Osteoblast (primary cell): ENCODE measurements around the gene SH3RF2. TPM values are rescaled to one million over a fixed set of nuclear protein-coding genes. Genes with fewer than 3 reads are reported as not detected.
A peak's percentile ranks its signal among the peaks of the same experiment; 100 is the strongest.

Experiments
- DNase-seq: peaks from one replicate; pipeline ENCODE4 v3.0.0; 2011; ENCODE audit warnings: low spot score, mixed read lengths; ENCODE audit not compliant: insufficient read length; ENCODE audit errors: missing footprints
- H2AFZ ChIP-seq: 2 replicates; pipeline ENCODE4 v1.6.0; 2011; ENCODE audit warnings: mild to moderate bottlenecking, low read length
- H3K27ac ChIP-seq: 2 replicates; pipeline ENCODE4 v1.5.1; 2011; ENCODE audit warnings: mild to moderate bottlenecking, low read depth, low read length, moderate library complexity
- H3K27me3 ChIP-seq: 2 replicates; pipeline ENCODE4 v1.6.0; 2012; ENCODE audit warnings: mild to moderate bottlenecking, control low read depth, inconsistent platforms, low read length, moderate library complexity; ENCODE audit not compliant: insufficient read depth
- H3K36me3 ChIP-seq: 2 replicates; pipeline ENCODE4 v1.5.1; 2011; ENCODE audit warnings: mild to moderate bottlenecking, low read length, control low read depth, moderate library complexity; ENCODE audit not compliant: insufficient read depth
- H3K4me1 ChIP-seq: 2 replicates; pipeline ENCODE4 v1.5.1; 2011; ENCODE audit warnings: mild to moderate bottlenecking, low read length, control low read depth, moderate library complexity; ENCODE audit not compliant: insufficient read depth
- H3K4me2 ChIP-seq: 2 replicates; pipeline ENCODE4 v1.6.0; 2011; ENCODE audit warnings: mild to moderate bottlenecking, low read length; ENCODE audit not compliant: insufficient read depth
- H3K4me3 ChIP-seq: fragments of 200-600 bp; sonication (generic); 3 replicates; pipeline ENCODE4 v1.5.1; 2012; ENCODE audit warnings: mild to moderate bottlenecking, low read length, inconsistent platforms; ENCODE audit not compliant: insufficient read depth
- H3K79me2 ChIP-seq: 2 replicates; pipeline ENCODE4 v1.6.0; 2012; ENCODE audit warnings: mild to moderate bottlenecking, low read length, control low read depth, inconsistent platforms; ENCODE audit not compliant: insufficient read depth
- H3K9me3 ChIP-seq: 2 replicates; pipeline ENCODE4 v1.5.1; 2011; ENCODE audit warnings: low read depth, low read length, control low read depth
- H4K20me1 ChIP-seq: 2 replicates; pipeline ENCODE4 v1.6.0; 2012; ENCODE audit warnings: mild to moderate bottlenecking, low read length, control low read depth; ENCODE audit not compliant: insufficient read depth
- CTCF ChIP-seq: IDR thresholded peaks from 2 replicates; pipeline ENCODE4 v1.5.1; 2011; ENCODE audit warnings: mild to moderate bottlenecking, low read depth, low read length, moderate library complexity; ENCODE audit errors: extremely low read depth
- total RNA-seq: library from RNA; depleted of rRNA; stranded (reverse); fragments of >200 nt; gene quantifications from 2 replicates; pipeline ENCODE4 v1.2.3, GENCODE V29; 2012

The SH3RF2 gene
- total RNA-seq, 1 donor = 4.0 TPM

GRCh38 chr5:146047396-146047795 is 111.0 kb downstream of the SH3RF2 start:
- Histone ChIP-seq H2AFZ (no peak overlapping the region), H3K4me2 (no peak overlapping the region), H3K4me1 (peaks cover 18% of the 10 kb centered on the region), H3K27ac (no peak overlapping the region), H4K20me1 (no peaks in the 10 kb centered on the region), H3K36me3 (no peaks in the 10 kb centered on the region), H3K79me2 (no peaks in the 10 kb centered on the region), H3K4me3 (no peak overlapping the region), H3K27me3 (no peaks in the 10 kb centered on the region), H3K9me3 (no peaks in the 10 kb centered on the region)
- no peak for TF ChIP-seq CTCF
- DNase-seq = no peak

- Histone ChIP-seq H3K79me2 (no peaks in the 10 kb centered on the region), H2AFZ (peak overlapping the region; percentile 74), H3K4me1 (peaks cover 10% of the 10 kb centered on the region), H3K27me3 (no peaks in the 10 kb centered on the region), H3K27ac (no peak overlapping the region), H3K4me2 (no peak overlapping the region), H3K4me3 (no peak overlapping the region), H3K9me3 (no peaks in the 10 kb centered on the region), H3K36me3 (no peaks in the 10 kb centered on the region), H4K20me1 (no peaks in the 10 kb centered on the region)
- peak; percentile 75 for DNase-seq
- TF ChIP-seq CTCF = peak; percentile 83
Measured at GRCh38 chr5:146048994-146049703, 112.8 kb downstream of the SH3RF2 start.

- Histone ChIP-seq H3K27ac (no peak overlapping the region), H3K27me3 (no peaks in the 10 kb centered on the region), H3K4me1 (peaks cover 10% of the 10 kb centered on the region), H3K79me2 (no peaks in the 10 kb centered on the region), H3K36me3 (no peaks in the 10 kb centered on the region), H2AFZ (peak overlapping the region; percentile 74), H4K20me1 (no peaks in the 10 kb centered on the region), H3K4me3 (no peak overlapping the region), H3K4me2 (no peak overlapping the region), H3K9me3 (no peaks in the 10 kb centered on the region)
- DNase-seq = no peak
- no peak for TF ChIP-seq CTCF
Measured at GRCh38 chr5:146049704-146050026, 113.3 kb downstream of the SH3RF2 start.

GRCh38 chr5:146050086-146050485 is 113.7 kb downstream of the SH3RF2 start:
- no peaks in the 10 kb centered on the region for H3K27me3 ChIP-seq

More at GRCh38 chr5:146050086-146050485, 113.7 kb downstream of the SH3RF2 start:
- Histone ChIP-seq H3K27ac (no peak overlapping the region), H3K36me3 (no peaks in the 10 kb centered on the region), H3K9me3 (no peaks in the 10 kb centered on the region), H4K20me1 (no peaks in the 10 kb centered on the region), H2AFZ (no peak overlapping the region), H3K4me1 (peaks cover 10% of the 10 kb centered on the region), H3K4me2 (no peak overlapping the region), H3K79me2 (no peaks in the 10 kb centered on the region), H3K4me3 (no peak overlapping the region)
- no peak for TF ChIP-seq CTCF
- DNase-seq = no peak
